DOHH2 (cell line): Measurements from ENCODE around the gene SEL1L3.

ENCODE experiments used
- H3F3A ChIP-seq: fragments of 200-600 bp; sonication (generic), shearing (Covaris generic); 2 replicates; pipeline ENCODE4 v1.6.0; 2016; ENCODE audit warnings: antibody characterized with exemption, mild to moderate bottlenecking; ENCODE audit not compliant: control insufficient read depth, insufficient read depth
- H3K27ac ChIP-seq: fragments of 200-600 bp; sonication (generic); 2 replicates; pipeline ENCODE4 v1.5.1; 2014; ENCODE audit warnings: low read depth, mild to moderate bottlenecking, low read length, moderate library complexity
- H3K27me3 ChIP-seq: fragments of 200-600 bp; sonication (generic); 2 replicates; pipeline ENCODE4 v1.6.1; 2014; ENCODE audit warnings: mild to moderate bottlenecking, low read length, mixed read lengths; ENCODE audit not compliant: control insufficient read depth
- H3K36me3 ChIP-seq: fragments of 200-600 bp; sonication (generic); 2 replicates; pipeline ENCODE4 v1.6.1; 2014; ENCODE audit warnings: mild to moderate bottlenecking, low read length, moderate library complexity, mixed read lengths; ENCODE audit not compliant: control insufficient read depth
- H3K4me1 ChIP-seq: fragments of 200-600 bp; sonication (generic); 2 replicates; pipeline ENCODE4 v1.6.1; 2014; ENCODE audit warnings: mild to moderate bottlenecking, low read length, mixed read lengths; ENCODE audit not compliant: control insufficient read depth
- H3K4me2 ChIP-seq: fragments of 200-600 bp; sonication (generic); 2 replicates; pipeline ENCODE4 v1.6.0; 2014; ENCODE audit warnings: mild to moderate bottlenecking, low read length, moderate library complexity
- H3K4me3 ChIP-seq: fragments of 200-600 bp; sonication (generic); 2 replicates; pipeline ENCODE4 v1.5.1; 2014; ENCODE audit warnings: mild to moderate bottlenecking, low read length, mixed read lengths
- H3K79me2 ChIP-seq: fragments of 200-600 bp; sonication (generic); 2 replicates; pipeline ENCODE4 v1.6.1; 2014; ENCODE audit warnings: mild to moderate bottlenecking, low read length, mixed read lengths; ENCODE audit not compliant: control insufficient read depth
- H3K9me2 ChIP-seq: fragments of 200-600 bp; sonication (generic); replicated peaks from 2 replicates; pipeline ENCODE4 v1.6.1; 2014; ENCODE audit warnings: mild to moderate bottlenecking, low read length, mixed read lengths; ENCODE audit not compliant: control insufficient read depth
- H3K9me3 ChIP-seq: fragments of 200-600 bp; sonication (generic); 2 replicates; pipeline ENCODE4 v1.6.1; 2014; ENCODE audit warnings: antibody characterized with exemption, low read length, mixed read lengths; ENCODE audit not compliant: control insufficient read depth, insufficient read depth
- H4K20me1 ChIP-seq: fragments of 200-600 bp; sonication (generic); 2 replicates; pipeline ENCODE4 v1.6.0; 2014; ENCODE audit warnings: low read depth, mild to moderate bottlenecking, antibody characterized with exemption, low read length, moderate library complexity; ENCODE audit not compliant: control insufficient read depth, insufficient read depth
- CTCF ChIP-seq: fragments of 200-600 bp; sonication (generic); IDR thresholded peaks from one replicate; pipeline ENCODE4 v1.5.1; 2014; ENCODE audit warnings: antibody characterized with exemption, mild to moderate bottlenecking, low read depth, low read length; ENCODE audit not compliant: poor library complexity, severe bottlenecking
- EZH2phosphoT487 ChIP-seq: fragments of 200-600 bp; sonication (generic); IDR thresholded peaks from 2 replicates; pipeline ENCODE4 v1.6.1; 2017; ENCODE audit warnings: borderline replicate concordance, mild to moderate bottlenecking, antibody characterized with exemption, low read length, moderate library complexity, mixed read lengths

Gene SEL1L3

GRCh38 chr4:25834411-25835107 is 28.2 kb downstream of the SEL1L3 start:
- Histone ChIP-seq H3K36me3 (peaks cover 98% of the 10 kb centered on the region), H3K79me2 (peaks cover 98% of the 10 kb centered on the region), H3K4me2 (no peak overlapping the region), H3K4me3 (no peak overlapping the region), H3K9me3 (no peaks in the 10 kb centered on the region), H3F3A (peaks cover 10% of the 10 kb centered on the region), H3K4me1 (0 out of 2 replicates have a peak, but pooled peaks cover 3% of the 10 kb centered on the region), H4K20me1 (peaks cover 57% of the 10 kb centered on the region), H3K9me2 (no peaks in the 10 kb centered on the region), H3K27ac (no peak overlapping the region), H3K27me3 (no peaks in the 10 kb centered on the region)
- no peak for TF ChIP-seq CTCF
- TF ChIP-seq EZH2phosphoT487, result no peak

GRCh38 chr4:25830548-25830947 is 32.2 kb downstream of the SEL1L3 start:
- peaks cover 23% of the 10 kb centered on the region; the same call in 1 of the 2 replicates for H4K20me1 ChIP-seq

GRCh38 chr4:25827897-25828296 is 34.9 kb downstream of the SEL1L3 start:
- Histone ChIP-seq H3K27me3 (no peaks in the 10 kb centered on the region), H3K4me3 (no peak overlapping the region), H3K79me2 (peaks cover 63% of the 10 kb centered on the region), H3K9me2 (no peaks in the 10 kb centered on the region), H3K9me3 (no peaks in the 10 kb centered on the region), H3K27ac (no peak overlapping the region), H4K20me1 (peaks cover 6% of the 10 kb centered on the region; the same call in 1 of the 2 replicates), H3K36me3 (peaks cover 91% of the 10 kb centered on the region), H3F3A (peaks cover 8% of the 10 kb centered on the region; the same call in 1 of the 2 replicates), H3K4me1 (no peaks in the 10 kb centered on the region), H3K4me2 (no peak overlapping the region)
- TF ChIP-seq EZH2phosphoT487 (no peak), CTCF (no peak)

More at GRCh38 chr4:25830548-25830947, 32.2 kb downstream of the SEL1L3 start:
- H3F3A ChIP-seq, result peaks cover 10% of the 10 kb centered on the region; the same call in 1 of the 2 replicates
- H3K9me2 ChIP-seq, result no peaks in the 10 kb centered on the region
- H3K4me2 ChIP-seq, result no peak overlapping the region
- no peak for TF ChIP-seq EZH2phosphoT487
- no peak for TF ChIP-seq CTCF
- H3K27me3 ChIP-seq, result no peaks in the 10 kb centered on the region
- H3K4me1 ChIP-seq, result 0 out of 2 replicates have a peak, but pooled peaks cover under 1% of the 10 kb centered on the region
- H3K79me2 ChIP-seq, result peaks cover 83% of the 10 kb centered on the region
- H3K4me3 ChIP-seq, result no peak overlapping the region
- H3K9me3 ChIP-seq, result no peaks in the 10 kb centered on the region
- H3K36me3 ChIP-seq, result peaks cover 95% of the 10 kb centered on the region
- H3K27ac ChIP-seq, result no peak overlapping the region
